COLO668 (cell line): ENCODE results near the gene PSORS1C2.

Source experiments
- DNase-seq: peaks from one replicate; lab custom pipeline; 2025; ENCODE audit not compliant: unreplicated experiment; lab: John Stamatoyannopoulos, UW

Gene PSORS1C2

DNA sequence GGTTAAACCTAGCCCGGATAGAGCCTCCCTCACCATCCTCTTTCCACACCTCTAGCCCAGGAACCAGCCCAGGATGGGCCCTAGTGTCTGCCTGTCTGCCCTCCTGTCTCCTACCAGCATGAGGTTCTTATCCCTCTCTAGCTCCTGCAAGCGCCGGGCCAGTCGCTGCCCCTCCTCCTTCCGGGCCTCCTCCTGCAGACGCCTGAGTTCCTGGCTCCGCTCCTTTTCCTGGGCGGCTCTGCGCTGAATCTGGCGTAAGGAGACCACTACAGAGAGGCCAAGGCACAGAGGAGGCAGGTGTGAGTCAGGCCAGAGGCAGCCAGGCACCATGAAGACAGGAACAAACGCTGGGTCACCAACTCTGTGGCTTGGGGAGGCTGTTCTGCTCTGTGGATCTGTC lies 4.3 kb upstream of the PSORS1C2 start:
- no peak for DNase-seq

DNA sequence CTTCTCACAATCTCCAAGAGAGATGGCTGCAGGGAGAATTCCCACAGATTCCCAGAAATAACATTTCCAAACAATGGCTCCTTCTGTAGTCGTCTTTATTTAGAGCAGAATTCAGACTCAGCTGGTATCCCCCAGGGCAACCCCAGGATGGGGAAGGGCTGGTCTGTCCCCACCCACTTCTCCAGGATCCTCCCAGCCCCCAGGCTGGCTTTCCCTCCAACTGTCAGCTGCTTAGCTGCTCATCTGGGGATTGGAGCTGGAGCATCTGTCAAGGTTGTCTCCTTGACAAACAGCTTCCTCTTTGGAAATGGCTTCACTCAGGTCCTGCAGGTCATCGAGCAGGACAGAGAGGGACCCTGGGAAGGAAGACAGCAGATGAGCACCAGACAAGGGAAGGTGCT lies 3.5 kb upstream of the PSORS1C2 start:
- DNase-seq, result no peak

DNA sequence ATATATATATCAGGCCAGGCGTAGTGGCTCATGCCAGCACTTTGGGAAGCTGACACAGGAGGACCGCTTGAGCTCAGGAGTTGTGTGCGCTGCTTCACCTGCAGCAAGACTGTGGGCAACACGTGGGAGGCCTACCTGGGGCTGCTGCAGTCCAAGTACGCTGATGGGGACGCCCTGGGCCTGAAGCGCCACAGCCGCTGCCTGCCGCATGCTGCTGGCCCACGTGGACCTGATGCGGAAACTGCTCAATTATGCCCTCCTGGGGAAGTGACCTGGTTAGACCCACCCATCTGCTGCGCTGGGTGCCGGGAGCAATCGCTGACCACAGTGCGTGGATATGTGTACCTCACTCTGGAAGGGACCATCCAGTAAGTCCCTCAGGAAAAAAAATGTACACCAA lies 1.8 kb upstream of the PSORS1C2 start:
- DNase-seq, result no peak

- DNase-seq, result no peak
Observed at GRCh38 chr6:31139599-31139998, 733 bp upstream of the PSORS1C2 start.

DNA sequence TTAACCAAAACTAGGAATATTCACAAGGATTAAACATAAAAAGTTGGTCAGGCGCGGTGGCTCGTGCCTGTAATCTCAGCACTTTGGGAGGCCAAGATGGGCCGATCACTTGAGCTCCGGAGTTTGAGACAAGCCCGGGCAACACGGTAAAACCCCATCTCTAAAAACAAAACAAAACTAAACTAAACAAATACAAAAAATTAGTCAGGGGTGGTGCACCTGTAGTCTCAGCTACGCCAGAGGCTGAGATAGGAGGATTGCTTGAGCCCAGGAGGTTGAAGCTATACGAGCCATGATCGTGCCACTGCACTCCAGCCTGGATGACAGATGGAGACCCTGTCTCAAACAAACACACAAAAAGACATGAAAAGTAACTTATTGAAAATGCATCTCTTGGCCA lies 3.2 kb downstream of the PSORS1C2 start:
- DNase-seq, result no peak

DNA sequence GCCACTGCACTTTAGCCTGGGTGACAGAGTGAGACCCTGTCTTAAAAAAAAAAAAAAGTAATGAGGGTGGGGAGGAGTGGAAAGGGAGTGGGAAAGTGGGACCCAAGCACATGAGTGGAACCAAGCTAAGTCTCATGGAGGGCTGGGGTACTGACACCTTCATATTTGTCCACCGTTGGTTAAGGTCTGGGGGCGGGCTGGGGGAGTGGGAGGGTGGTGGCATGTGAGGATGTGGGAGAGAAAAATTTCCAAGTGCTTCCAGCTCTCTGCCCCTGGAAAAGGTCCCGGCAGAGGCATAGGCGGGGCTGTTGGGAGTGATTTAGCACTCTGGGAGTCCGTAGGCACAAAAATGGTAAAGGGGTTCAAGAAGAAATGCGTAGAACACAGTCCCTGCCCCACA lies 6.1 kb downstream of the PSORS1C2 start:
- DNase-seq, result no peak

- DNase-seq, result no peak
Observed at GRCh38 chr6:31131595-31131994, 7.3 kb downstream of the PSORS1C2 start.

GRCh38 chr6:31130751-31131150 lies 8.1 kb downstream of the PSORS1C2 start:
- no peak for DNase-seq

DNA sequence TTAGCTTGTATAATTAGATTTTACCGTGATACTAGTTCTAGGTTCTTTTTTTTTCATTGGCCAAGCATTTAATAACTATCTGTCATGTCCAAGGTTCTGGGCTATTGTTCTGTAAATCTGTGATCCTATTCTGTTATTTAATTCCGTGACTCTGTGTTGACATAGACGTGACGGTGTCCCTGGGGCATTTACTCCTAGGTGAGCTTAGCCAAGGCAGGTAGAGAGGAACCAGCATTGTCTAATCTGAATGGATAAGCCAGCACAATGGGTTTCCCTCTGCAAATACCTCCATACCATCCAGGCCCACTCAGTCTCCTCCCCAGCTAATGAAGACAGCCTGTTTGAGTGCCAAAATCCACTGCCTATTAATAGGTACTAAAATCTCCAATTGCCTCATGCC lies 9.7 kb downstream of the PSORS1C2 start:
- no peak for DNase-seq

DNA sequence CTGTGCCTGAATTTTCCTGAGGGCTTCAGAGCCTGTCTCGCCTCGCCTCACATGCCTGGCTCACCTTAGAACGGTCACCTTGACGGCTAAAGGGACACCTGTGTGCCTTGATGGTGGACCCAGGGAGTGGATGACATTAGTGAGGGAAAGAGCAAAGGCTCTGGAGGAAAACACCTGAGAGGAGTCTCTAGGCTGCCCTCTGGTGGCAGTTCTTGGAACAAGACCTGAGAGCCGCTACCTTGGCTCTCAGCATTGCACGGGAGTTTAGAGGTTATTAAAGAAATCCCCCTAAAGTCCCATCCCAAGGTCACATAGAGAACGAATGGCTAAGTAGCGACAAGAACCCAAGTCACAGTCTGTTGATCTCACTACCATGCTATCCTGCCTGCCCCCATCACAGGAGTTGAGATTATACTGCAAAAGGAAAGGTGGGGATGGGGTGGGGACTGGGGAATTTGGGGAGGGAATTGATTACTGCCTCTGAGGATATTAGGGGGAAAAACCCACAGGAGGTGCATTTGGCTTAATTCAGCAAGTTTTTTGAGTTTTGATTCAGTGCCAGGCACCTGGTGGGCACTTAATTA lies 10.7 kb downstream of the PSORS1C2 start:
- peak; percentile 45 for DNase-seq

DNA sequence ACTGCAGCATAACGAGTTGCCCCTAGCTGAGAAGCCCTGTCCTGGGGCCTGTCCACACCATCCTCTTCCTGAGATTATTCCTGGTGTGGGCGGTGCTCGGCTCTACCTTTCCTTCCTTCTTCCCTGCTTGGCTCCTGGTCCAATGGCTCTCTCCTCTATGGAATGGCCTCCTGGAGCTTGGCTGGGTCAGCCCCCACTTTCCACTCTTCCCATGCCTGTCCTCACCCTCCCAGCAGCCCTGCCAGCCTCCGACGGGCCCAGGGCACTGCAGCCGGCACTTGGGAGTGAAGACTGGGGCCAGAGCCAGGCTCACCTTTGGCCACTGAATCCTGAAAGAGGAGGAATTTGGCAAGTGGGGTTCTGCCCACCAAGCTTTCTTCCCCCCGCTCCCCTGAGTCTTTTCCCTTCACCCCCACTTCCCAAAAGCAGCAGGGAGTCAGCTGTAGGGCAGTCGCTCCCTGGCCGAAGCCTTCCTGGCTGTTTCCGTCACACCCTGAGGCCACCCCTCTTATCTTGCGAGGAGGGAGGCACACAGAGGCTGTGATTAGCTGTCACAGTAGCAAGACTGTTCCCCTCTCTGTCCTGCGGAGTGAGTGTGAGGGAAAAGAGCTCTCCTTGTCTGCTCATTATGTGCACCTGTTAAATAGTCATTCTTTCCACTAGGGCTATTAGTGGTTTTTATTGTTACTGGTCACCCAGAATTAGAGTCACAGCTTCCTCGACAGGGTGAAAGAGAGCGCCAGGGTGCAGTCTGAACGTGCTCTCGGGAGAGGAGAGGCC lies 12.3 kb downstream of the PSORS1C2 start:
- DNase-seq, result no peak

- DNase-seq, result no peak
Observed at GRCh38 chr6:31125586-31126363, 13.1 kb downstream of the PSORS1C2 start.

DNA sequence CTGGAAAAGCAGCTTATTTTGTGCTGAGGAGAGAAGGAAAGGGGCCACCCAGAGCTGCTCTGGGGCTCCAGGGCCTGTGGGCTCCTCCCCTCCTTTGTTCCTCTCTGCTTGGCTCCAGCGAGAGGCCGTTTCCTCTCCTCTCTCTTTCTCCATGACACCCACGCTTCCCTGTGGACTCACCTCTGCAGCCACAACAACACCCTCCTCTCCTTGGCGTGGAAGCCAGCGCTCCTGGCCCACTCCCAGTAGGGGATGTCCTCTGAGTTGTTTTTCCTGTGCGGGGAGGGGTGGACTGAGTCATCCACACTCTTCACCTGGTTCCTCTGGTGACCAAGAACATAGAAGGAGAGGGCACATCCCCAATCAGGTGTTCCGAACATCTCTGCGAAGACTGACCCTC lies 13.7 kb downstream of the PSORS1C2 start:
- no peak for DNase-seq

- DNase-seq, result no peak
Observed at GRCh38 chr6:31122791-31123706, 15.8 kb downstream of the PSORS1C2 start.

- DNase-seq, result no peak
Observed at GRCh38 chr6:31121131-31121790, 17.6 kb downstream of the PSORS1C2 start.

GRCh38 chr6:31120151-31120915 lies 18.5 kb downstream of the PSORS1C2 start, which contains the start of gene CDSN:
CDSN (minus strand) TSS chr6:31120446; CDS start chr6:31120419, 27 bp downstream.
- DNase-seq, result no peak

- no peak for DNase-seq
Observed at GRCh38 chr6:31118178-31118577, 20.7 kb downstream of the PSORS1C2 start.

DNA sequence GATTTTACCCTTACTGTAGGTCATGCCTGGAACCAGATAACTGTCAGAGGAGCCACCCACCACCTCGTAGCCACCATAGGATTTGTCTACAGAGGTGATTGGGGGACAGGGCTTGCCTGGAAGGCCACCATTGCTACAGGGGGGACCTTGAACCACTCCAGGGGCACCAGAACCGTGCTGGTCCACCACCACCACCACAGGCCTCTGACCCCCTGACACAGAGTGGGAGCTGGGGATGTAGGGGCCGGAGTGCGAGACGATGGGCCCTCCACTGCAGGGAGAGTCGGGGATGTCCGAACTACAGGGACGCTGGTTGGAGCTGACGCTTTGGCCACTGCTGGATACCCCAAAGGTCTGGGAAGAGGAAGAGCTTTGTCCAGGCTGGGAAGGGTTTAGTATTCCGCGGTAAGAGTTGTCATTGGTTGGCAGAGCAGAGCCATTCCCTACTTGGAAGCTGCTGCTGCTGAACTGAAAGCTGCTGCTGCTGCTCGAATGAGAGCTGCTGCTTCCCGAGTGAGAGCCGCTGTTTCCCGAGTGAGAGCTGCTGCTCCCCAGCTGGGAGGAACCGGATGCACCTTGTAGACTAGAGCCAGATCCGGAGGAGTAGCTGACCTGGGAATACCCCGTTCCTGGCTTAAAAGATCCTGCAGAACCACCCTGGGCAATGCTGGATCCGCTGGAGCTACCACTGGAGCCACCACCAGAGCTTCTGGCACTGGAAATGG lies 22.0 kb downstream of the PSORS1C2 start:
- DNase-seq, result no peak

GRCh38 chr6:31115941-31116560 lies 22.8 kb downstream of the PSORS1C2 start:
- no peak for DNase-seq
